Adrenal gland (tissue), 5 donors: ENCODE measurements around the gene ASCC1.

ENCODE experiments used
- CTCF ChIP-seq, 6 experiments: fragments of 450-650 bp in 4 of 6; fragments of 200-600 bp in 2 of 6; sonication (generic) in 1 of 6; IDR thresholded peaks; 1 replicate in 5 of 6; 2 replicates in 1 of 6; pipeline versions ENCODE4 v1.5.1 to v1.8.0; 2016 to 2021; ENCODE audit warnings: antibody characterized with exemption in 6 of 6, mild to moderate bottlenecking in 2 of 6, moderate library complexity in 1 of 6
- POLR2A ChIP-seq, 2 donors: fragments of 450-650 bp; IDR thresholded peaks; one replicate each; pipeline ENCODE4 v1.6.1; 2017; ENCODE audit warnings: antibody characterized with exemption in 2 of 2, mild to moderate bottlenecking in 2 of 2, moderate library complexity in 1 of 2
- donor health status: DM: no; HTN: no; CAD: no.

DNA sequence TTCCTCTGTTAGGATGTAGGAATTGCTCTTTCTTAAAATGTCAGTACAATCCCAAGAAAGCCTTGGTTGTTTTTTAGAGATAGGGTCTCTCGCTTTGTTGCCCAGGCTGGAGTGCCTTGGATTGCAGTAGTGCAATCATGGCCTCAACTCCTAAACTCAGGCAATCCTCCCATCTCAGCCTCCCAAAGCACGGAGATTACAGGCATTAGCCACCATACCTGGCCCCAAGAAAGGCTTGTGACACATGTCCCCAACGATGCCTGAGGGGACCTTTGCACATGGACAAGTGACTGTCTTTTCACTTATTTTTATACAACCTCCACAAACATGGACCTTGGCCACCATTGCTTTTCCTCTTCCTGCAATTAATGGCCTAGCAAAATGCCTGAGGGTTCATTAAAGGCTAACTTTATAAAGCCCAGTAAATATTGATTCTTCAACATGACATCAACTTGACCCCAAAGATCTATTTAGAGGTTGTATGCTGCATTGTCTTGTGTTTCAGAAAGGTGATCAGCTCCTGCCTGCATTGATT is 117.7 kb downstream of the ASCC1 start:
- TF ChIP-seq CTCF (IDR thresholded peaks at IDR 0.05) (no peak), POLR2A (IDR thresholded peaks at IDR 0.05) (no peak)
